A549 (cell line): ENCODE results near the gene RPL6. TPM values are rescaled to one million over a fixed set of nuclear protein-coding genes. Genes with fewer than 3 reads are reported as not detected.

ENCODE experiments used
- ATAC-seq, 2 experiments: fragments of 200-7000 bp in 1 of 2; fragments of >200 bp in 1 of 2; cut with Nextera tagmentation in 1 of 2; cut with Tn5 transposase in 1 of 2; 3 replicates each; pipeline versions ENCODE4 v1.8.0 to v1.9.1; 2018 to 2020; ENCODE audit warnings: mild to moderate bottlenecking in 1 of 2, moderate library complexity in 1 of 2
- CTCF ChIA-PET: fragments of 300-600 bp; sonication (Branson Sonifier 250); formaldehyde crosslinking; extraction: SDS; loops from one replicate; lab custom pipeline; 2021; ENCODE audit warnings: antibody characterized with exemption, inconsistent platforms; lab: Yijun Ruan, JAX
- POLR2A ChIA-PET: fragments of 350-600 bp; formaldehyde crosslinking; extraction: SDS; loops from one replicate; lab custom pipeline; 2021; ENCODE audit warnings: antibody characterized with exemption, inconsistent platforms; lab: Yijun Ruan, JAX
- DNase-seq, 2 experiments: peaks; one replicate each; pipeline versions ENCODE4 v3.0.0 to v3.0.0-alpha.2; 2011 to 2016; ENCODE audit warnings: low read depth in 1 of 2, low spot score in 1 of 2
- FAIRE-seq: peaks from 2 replicates; lab custom pipeline; 2011; peaks lifted over from hg19 to GRCh38; lab: Jason Lieb, UNC
- H3K27ac ChIP-seq, 2 experiments: fragments of >200 bp; sonication (Bioruptor Twin); formaldehyde crosslinking; 3 replicates each; pipeline ENCODE4 v1.5.1; 2016 to 2017
- H3K4me1 ChIP-seq: fragments of >200 bp; sonication (Bioruptor Twin); formaldehyde crosslinking; 3 replicates; pipeline ENCODE4 v1.6.1; 2016
- H3K4me2 ChIP-seq: fragments of >200 bp; sonication (Bioruptor Twin); formaldehyde crosslinking; 3 replicates; pipeline ENCODE4 v1.6.1; 2016
- H3K4me3 ChIP-seq: fragments of >200 bp; sonication (Bioruptor Twin); formaldehyde crosslinking; 3 replicates; pipeline ENCODE4 v1.5.1; 2016
- H3K9me3 ChIP-seq: fragments of >200 bp; sonication (Bioruptor Twin); formaldehyde crosslinking; 3 replicates; pipeline ENCODE4 v1.6.1; 2016
- ATOH8 ChIP-seq: fragments of 250-450 bp; sonication (Bioruptor Pico); IDR thresholded peaks from 2 replicates; pipeline ENCODE4 v1.5.0; 2020; ENCODE audit warnings: low read depth, mild to moderate bottlenecking, moderate library complexity
- CBX8 ChIP-seq: fragments of 200-600 bp; sonication (generic); IDR thresholded peaks from 2 replicates; pipeline ENCODE4 v1.6.1; 2016
- CHD2 ChIP-seq: fragments of 150-350 bp; IDR thresholded peaks from 2 replicates; pipeline ENCODE4 v1.6.1; 2014; ENCODE audit warnings: low read length; ENCODE audit not compliant: partially characterized antibody
- CHD4 ChIP-seq: fragments of 200-600 bp; sonication (generic); IDR thresholded peaks from 2 replicates; pipeline ENCODE4 v1.6.1; 2016; ENCODE audit warnings: antibody characterized with exemption, mild to moderate bottlenecking, borderline replicate concordance
- ELK1 ChIP-seq: fragments of 150-350 bp; IDR thresholded peaks from 2 replicates; pipeline ENCODE4 v1.6.1; 2014; ENCODE audit warnings: low read depth, mild to moderate bottlenecking, low read length
- EP300 ChIP-seq, 2 experiments: fragments of >200 bp; sonication (Bioruptor Twin); formaldehyde crosslinking; IDR thresholded peaks; 2 replicates in 1 of 2; 3 replicates in 1 of 2; pipeline ENCODE4 v1.6.1; 2016 to 2017
- FOSL2 ChIP-seq, 2 experiments: fragments of 450-650 bp in 1 of 2; fragments of >200 bp in 1 of 2; sonication (Bioruptor Twin) in 1 of 2; formaldehyde crosslinking; IDR thresholded peaks; 2 replicates each; pipeline versions ENCODE4 v1.5.0 to v1.6.1; 2016 to 2020; ENCODE audit warnings: mild to moderate bottlenecking in 1 of 2, moderate library complexity in 1 of 2
- HES2 ChIP-seq: fragments of >200 bp; sonication (Bioruptor Twin); formaldehyde crosslinking; IDR thresholded peaks from 2 replicates; pipeline ENCODE4 v1.6.1; 2016
- HMGXB4 ChIP-seq: fragments of 250-450 bp; sonication (Bioruptor Pico); IDR thresholded peaks from 2 replicates; pipeline ENCODE4 v1.5.0; 2021; ENCODE audit warnings: mild to moderate bottlenecking, moderate library complexity, borderline replicate concordance
- HOXB13 ChIP-seq: fragments of 250-450 bp; sonication (Bioruptor Pico); IDR thresholded peaks from 2 replicates; pipeline ENCODE4 v1.5.0; 2020; ENCODE audit warnings: low read depth, mild to moderate bottlenecking, moderate library complexity
- HOXB5 ChIP-seq: fragments of 250-450 bp; sonication (Bioruptor Pico); IDR thresholded peaks from 2 replicates; pipeline ENCODE4 v1.5.0; 2020; ENCODE audit warnings: mild to moderate bottlenecking, moderate library complexity
- JUN ChIP-seq, 2 experiments: fragments of >200 bp; sonication (Bioruptor Twin); formaldehyde crosslinking; IDR thresholded peaks; 2 replicates in 1 of 2; 3 replicates in 1 of 2; pipeline ENCODE4 v1.6.1; 2016 to 2017
- MAFK ChIP-seq: fragments of 450-650 bp; IDR thresholded peaks from 2 replicates; pipeline ENCODE4 v1.6.1; 2014; ENCODE audit not compliant: partially characterized antibody
- MAZ ChIP-seq: fragments of 150-350 bp; IDR thresholded peaks from 2 replicates; pipeline ENCODE4 v1.6.1; 2014; ENCODE audit warnings: antibody characterized with exemption, low read depth, low read length, borderline replicate concordance
- POLR2A ChIP-seq: IDR thresholded peaks from 2 replicates; pipeline ENCODE4 v1.6.1; 2012; ENCODE audit warnings: mild to moderate bottlenecking, low read length
- POLR2AphosphoS2 ChIP-seq: conservative IDR thresholded peaks from 2 replicates; pipeline ENCODE4 v1.6.1; 2012; ENCODE audit warnings: low read length, improper control_type of control experiment, inconsistent platforms
- RAD21 ChIP-seq, 2 experiments: fragments of >200 bp in 1 of 2; sonication (Bioruptor Twin) in 1 of 2; formaldehyde crosslinking in 1 of 2; IDR thresholded peaks in 1 of 2; conservative IDR thresholded peaks in 1 of 2; 2 replicates in 1 of 2; 3 replicates in 1 of 2; pipeline ENCODE4 v1.6.1; 2012 to 2018; ENCODE audit warnings: inconsistent platforms in 1 of 2
- RFX5 ChIP-seq: fragments of 450-650 bp; IDR thresholded peaks from 2 replicates; pipeline ENCODE4 v1.7.1; 2014; ENCODE audit warnings: antibody characterized with exemption, mild to moderate bottlenecking, moderate library complexity
- SMC3 ChIP-seq: fragments of >200 bp; sonication (Bioruptor Twin); formaldehyde crosslinking; IDR thresholded peaks from 3 replicates; pipeline ENCODE4 v1.6.1; 2018; ENCODE audit warnings: inconsistent platforms
- TP53 ChIP-seq: fragments of 250-450 bp; sonication (Bioruptor Pico); IDR thresholded peaks from 2 replicates; pipeline ENCODE4 v1.5.0; 2021; ENCODE audit warnings: mild to moderate bottlenecking, moderate library complexity
- ZFP36 ChIP-seq: fragments of 450-650 bp; IDR thresholded peaks from 2 replicates; pipeline ENCODE4 v1.6.1; 2014; ENCODE audit warnings: borderline replicate concordance; ENCODE audit not compliant: partially characterized antibody
- ZNF302 ChIP-seq: fragments of 250-450 bp; sonication (Bioruptor Pico); IDR thresholded peaks from 2 replicates; pipeline ENCODE4 v1.9.0; 2021; ENCODE audit warnings: inconsistent platforms, mild to moderate bottlenecking, moderate library complexity
- WGBS: methylation state at CpG from one replicate; pipeline ENCODE4 v1.1.6; 2017; ENCODE audit errors: missing lambda C conversion rate; 5-methylcytosine and 5-hydroxymethylcytosine counted together
- polyA plus RNA-seq, 4 experiments: library from polyadenylated mRNA; depleted of rRNA in 3 of 4; stranded (reverse); fragments of >200 nt; fragmentation: RNase III in 1 of 4; extraction: RNeasy Plus Mini Kit Qiagen cat#74134 plus additional on column Dnase treatment in 1 of 4; gene quantifications; 2 replicates in 3 of 4; 3 replicates in 1 of 4; pipeline ENCODE4 v1.2.3, GENCODE V29; 2011 to 2017

The RPL6 gene
- polyA plus RNA-seq, 2 of the 4 experiments (the other 2 are of a cell fraction): 1,661 to 2,889 TPM

GRCh38 chr12:112425582-112426382 is 16.4 kb upstream of the RPL6 start:
- DNase-seq: no peak
- H3K4me3 ChIP-seq: no peak overlapping the region
- WGBS: 96% methylated on average over 7 of the region's 7 CpGs
- no peaks in the 10 kb centered on the region for H3K9me3 ChIP-seq
- ChIA-PET CTCF (interaction anchor here (0.6 kb wide), 1 partner anchor 481 kb away, joined by 3 read pairs; no protein-coding TSS in a partner anchor), POLR2A (no interaction called here)
- no peak overlapping the region for H3K4me2 ChIP-seq
- peaks cover 12% of the 10 kb centered on the region for H3K4me1 ChIP-seq
- no peak for ATAC-seq
- no peak for FAIRE-seq
- TF ChIP-seq CHD2 (no peak), FOSL2 (IDR thresholded peaks at IDR 0.05) (no peak), FOSL2 (CRISPR knock-in tag; IDR thresholded peaks at IDR 0.05) (no peak), POLR2AphosphoS2 (no peak), HOXB13 (CRISPR knock-in tag) (no peak), ELK1 (no peak), POLR2A (no peak), MAFK (peak; percentile 57), MAZ (no peak)
- TF ChIP-seq, all 56 proteins: peak for 1
- H3K27ac ChIP-seq: no peak overlapping the region

- H3K4me1 ChIP-seq: peaks cover 23% of the 10 kb centered on the region
- H3K4me2 ChIP-seq: no peak overlapping the region
- FAIRE-seq (no peak), ATAC-seq (no peak), DNase-seq (no peak)
- ChIA-PET CTCF (interaction anchor here (0.7 to 1.4 kb wide), 3 partner anchors 10 to 530 kb away, joined by 3 to 4 read pairs (median 3); no protein-coding TSS in a partner anchor), POLR2A (no interaction called here)
- TF ChIP-seq CBX8: no peak
- no peak overlapping the region for H3K4me3 ChIP-seq
- no peaks in the 10 kb centered on the region for H3K9me3 ChIP-seq
- WGBS: 93% methylated on average over 3 of the region's 3 CpGs
- no peak overlapping the region for H3K27ac ChIP-seq
These were observed 14.7 kb upstream of the RPL6 start for GRCh38 chr12:112424126-112424525.

- peaks cover 25% of the 10 kb centered on the region for H3K4me1 ChIP-seq
- TF ChIP-seq HMGXB4 (CRISPR knock-in tag) (no peak), POLR2AphosphoS2 (0 out of 2 replicates have a peak, but pooled peaks have one; percentile 70)
- TF ChIP-seq, all 56 proteins: peak for 1
- H3K9me3 ChIP-seq: no peaks in the 10 kb centered on the region
- ATAC-seq (no peak), DNase-seq (no peak), FAIRE-seq (no peak)
- 64% methylated on average over 5 of the region's 5 CpGs for WGBS
- no peak overlapping the region for H3K4me3 ChIP-seq
- no peak overlapping the region for H3K27ac ChIP-seq
- peak overlapping the region; percentile 23; the same call in 1 of the 3 replicates for H3K4me2 ChIP-seq
- ChIA-PET POLR2A (no interaction called here), CTCF (interaction anchor here (0.6 kb wide), 2 partner anchors 278 to 1729 kb away, joined by 3 read pairs; no protein-coding TSS in a partner anchor)
These were observed 13.1 kb upstream of the RPL6 start for GRCh38 chr12:112422531-112422930.

- no peak overlapping the region for H3K4me3 ChIP-seq
- no peak for DNase-seq
- ATAC-seq: no peak
- no peak overlapping the region; the same call in 2 of the 3 replicates for H3K4me2 ChIP-seq
- TF ChIP-seq HMGXB4 (CRISPR knock-in tag): no peak
- no peak for TF ChIP-seq HOXB5 (CRISPR knock-in tag)
- no peak for TF ChIP-seq ATOH8 (CRISPR knock-in tag)
- TF ChIP-seq EP300 (IDR thresholded peaks at IDR 0.05): no peak
- TF ChIP-seq CHD4: no peak
- no peak for TF ChIP-seq ZFP36
- TF ChIP-seq HES2: no peak
- TF ChIP-seq RAD21 (conservative IDR thresholded peaks at IDR 0.05 in 1 of 2, IDR thresholded peaks at IDR 0.05 in 1 of 2): no peak
- TF ChIP-seq JUN (IDR thresholded peaks at IDR 0.05): no peak
- no peak for TF ChIP-seq RFX5
- no peak for TF ChIP-seq CHD2
- TF ChIP-seq FOSL2 (IDR thresholded peaks at IDR 0.05): no peak
- no peak for TF ChIP-seq FOSL2 (CRISPR knock-in tag; IDR thresholded peaks at IDR 0.05)
- no peak for TF ChIP-seq TP53
- no peak for TF ChIP-seq SMC3
- TF ChIP-seq ZNF302 (CRISPR knock-in tag): no peak
- H3K9me3 ChIP-seq: no peaks in the 10 kb centered on the region
- POLR2A ChIA-PET: no interaction called here
- CTCF ChIA-PET: interaction anchor here (1.1 kb wide), 1 partner anchor 14 kb away, joined by 3 read pairs; no protein-coding TSS in a partner anchor
- H3K27ac ChIP-seq: no peak overlapping the region
- FAIRE-seq: no peak
- WGBS: 100% methylated on average over 1 of the region's 1 CpG
- peaks cover 25% of the 10 kb centered on the region for H3K4me1 ChIP-seq
These were observed 12.0 kb upstream of the RPL6 start for GRCh38 chr12:112421363-112421762.
